Stimulated activated CD4-positive, alpha-beta T cell treated with anti-CD3 and anti-CD28 coated beads, Interleukin-1b, Interleukin-23, amount 100 ng/mL, for 24 hours (primary cell): ENCODE results near the gene SPATC1L.
"Not testable (repeated sequence)": the region's sequence is repeated elsewhere in the genome, so short reads cannot be mapped to it uniquely, and the experiment has no call there.

Experiments
- DNase-seq, 4 experiments: peaks; one replicate each; pipeline ENCODE4 v3.0.0-alpha.2; 2020; ENCODE audit warnings: low read depth in 4 of 4, low spot score in 1 of 4

SPATC1L gene

DNA sequence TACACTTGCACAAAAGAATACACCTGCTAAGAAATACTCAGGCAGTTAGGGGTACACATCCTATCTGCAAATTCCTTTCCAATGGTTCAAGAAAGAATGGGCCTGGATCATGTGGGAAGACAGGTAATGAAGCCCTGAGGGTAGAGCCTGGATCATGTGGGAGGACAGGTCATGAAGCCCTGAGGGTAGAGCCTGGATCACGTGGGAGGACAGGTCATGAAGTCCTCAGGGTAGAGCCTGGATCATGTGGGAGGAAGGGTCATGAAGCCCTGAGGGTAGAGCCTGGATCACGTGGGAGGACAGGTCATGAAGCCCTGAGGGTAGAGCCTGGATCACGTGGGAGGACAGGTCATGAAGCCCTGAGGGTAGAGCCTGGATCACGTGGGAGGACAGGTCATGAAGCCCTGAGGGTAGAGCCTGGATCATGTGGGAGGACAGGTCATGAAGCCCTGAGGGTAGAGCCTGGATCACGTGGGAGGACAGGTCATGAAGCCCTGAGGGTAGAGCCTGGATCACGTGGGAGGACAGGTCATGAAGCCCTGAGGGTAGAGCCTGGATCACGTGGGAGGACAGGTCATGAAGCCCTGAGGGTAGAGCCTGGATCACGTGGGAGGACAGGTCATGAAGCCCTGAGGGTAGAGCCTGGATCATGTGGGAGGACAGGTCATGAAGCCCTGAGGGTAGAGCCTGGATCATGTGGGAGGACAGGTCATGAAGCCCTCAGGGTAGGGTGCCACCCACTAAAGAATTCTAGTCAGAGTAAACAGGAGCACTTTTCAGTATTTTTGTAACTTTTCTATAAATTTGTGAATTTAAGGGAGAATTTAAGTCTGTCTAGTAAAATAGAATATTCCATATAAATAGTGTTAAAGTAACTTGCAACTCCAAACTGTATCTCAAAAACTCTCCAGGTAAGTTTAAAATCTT lies 16.9 kb upstream of the SPATC1L start:
- not testable (repeated sequence) for DNase-seq

- no peak for DNase-seq
Measured at GRCh38 chr21:46199436-46200373, 15.4 kb upstream of the SPATC1L start.

DNA sequence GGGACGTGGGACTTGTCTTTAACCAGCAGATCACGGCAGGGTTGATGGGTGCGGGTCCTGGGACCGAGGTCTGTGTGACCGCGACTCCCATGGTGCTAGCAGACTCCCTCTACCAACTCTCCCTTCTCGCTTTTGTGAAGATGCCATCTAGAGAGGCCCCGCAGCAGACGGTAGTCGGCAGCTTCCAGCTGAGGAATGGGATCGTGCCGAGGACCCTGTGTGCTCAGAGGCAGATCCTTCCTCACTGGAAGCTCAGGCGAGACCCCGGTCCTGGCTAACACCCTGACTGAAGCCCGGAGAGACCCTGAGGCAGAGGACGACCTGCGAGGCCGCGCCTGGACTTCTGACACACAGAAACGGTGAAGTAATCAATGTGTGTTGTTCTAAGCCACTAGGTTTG lies 12.5 kb upstream of the SPATC1L start:
- no peak for DNase-seq

GRCh38 chr21:46195595-46196195 lies 11.4 kb upstream of the SPATC1L start:
- no peak for DNase-seq

GRCh38 chr21:46194374-46195334 lies 10.4 kb upstream of the SPATC1L start:
- DNase-seq = no peak

GRCh38 chr21:46193829-46194373 lies 9.6 kb upstream of the SPATC1L start:
- no peak for DNase-seq

DNA sequence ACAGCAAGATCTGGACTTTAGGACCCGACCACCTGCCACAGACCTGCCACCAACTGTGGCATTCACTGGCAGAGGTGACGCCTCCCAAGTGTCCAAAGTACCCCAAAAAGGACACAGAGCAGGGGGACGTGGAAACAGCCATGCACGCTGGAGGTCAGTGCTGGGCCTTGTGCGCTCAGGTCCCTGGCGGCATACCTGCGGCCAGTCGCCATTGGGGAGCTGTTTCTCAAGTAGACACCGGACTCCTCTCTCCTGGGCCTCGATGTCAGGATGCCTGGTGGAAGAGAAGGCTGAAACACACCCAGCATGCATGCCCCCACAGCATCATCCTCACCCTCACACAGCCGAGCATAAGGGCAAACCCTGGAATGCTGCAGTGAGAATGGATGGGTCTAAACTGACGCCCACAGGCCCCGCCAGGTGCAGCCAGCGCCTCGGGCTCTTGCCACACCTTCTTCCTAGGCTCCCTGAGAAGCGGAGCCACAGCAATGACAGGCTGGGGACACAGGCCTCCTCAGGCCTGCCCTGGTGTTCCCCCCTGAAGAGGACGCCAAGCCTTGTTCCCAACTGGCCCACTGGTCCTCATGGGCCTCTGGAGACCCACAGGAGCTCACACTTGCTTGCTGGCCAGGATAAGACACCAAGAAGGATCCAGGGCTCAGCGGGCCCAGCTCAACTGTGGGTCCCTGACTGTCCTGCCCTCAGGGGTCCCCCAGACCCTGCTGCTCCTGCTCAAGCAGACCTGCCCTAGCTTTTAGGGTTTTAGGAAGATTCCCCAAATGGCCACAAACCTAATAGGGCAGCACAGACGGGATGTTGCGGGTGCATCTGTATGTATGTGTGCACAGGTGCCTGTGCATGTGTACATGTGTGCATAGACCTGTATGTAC lies 7.7 kb upstream of the SPATC1L start:
- DNase-seq = no peak

DNA sequence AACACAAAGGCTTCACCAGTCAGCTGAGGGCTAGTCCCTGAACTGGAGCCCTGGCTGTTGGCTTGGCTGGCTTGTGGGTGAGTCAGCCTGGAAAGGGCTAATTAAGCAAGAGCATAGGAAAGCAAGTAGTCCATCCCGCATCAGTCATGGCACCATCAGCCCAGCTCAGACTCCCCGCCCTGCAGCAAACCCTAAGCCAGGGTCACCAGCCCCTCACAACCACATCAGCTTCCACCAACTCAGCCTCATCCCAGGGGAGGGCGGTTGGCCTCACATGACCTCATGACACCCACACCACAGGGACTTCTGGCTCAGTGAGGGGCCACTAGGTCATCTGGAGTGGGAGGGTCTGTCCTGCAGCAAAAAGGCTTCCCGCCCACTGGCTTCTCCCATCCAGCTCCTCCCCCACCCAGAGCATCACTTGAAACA lies 7.0 kb upstream of the SPATC1L start:
- no peak for DNase-seq

DNA sequence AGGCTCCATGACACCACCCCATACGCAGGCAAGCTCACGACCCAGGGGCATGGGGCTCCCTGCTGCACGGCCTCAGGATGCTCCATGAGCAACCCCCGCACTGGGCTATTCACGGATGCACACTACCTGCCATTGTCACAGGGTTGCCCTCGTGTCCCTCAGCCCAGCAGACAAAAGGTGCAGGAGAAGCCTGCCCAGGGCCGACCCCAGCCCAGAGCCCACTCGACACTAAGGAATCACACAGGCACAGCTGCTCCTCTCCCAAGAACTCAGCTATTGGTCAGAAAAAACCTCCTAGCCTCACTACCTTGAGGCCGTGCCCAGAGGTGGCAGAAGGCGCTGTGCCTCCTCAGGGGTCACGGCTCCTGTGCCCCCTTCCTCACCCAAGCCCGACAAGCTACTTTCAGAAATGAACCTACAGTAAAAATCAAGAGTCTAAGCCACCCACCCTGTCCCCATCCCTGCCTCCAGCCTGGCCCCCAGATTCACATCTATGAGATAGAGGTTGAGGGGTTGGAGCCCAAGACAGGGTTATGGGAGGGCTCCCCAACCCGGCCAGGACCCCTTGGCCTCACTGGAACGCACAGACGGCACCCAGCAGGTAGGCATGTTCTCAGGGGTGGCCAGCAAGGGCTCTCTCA lies 6.4 kb upstream of the SPATC1L start:
- no peak for DNase-seq

- no peak for DNase-seq
Measured at GRCh38 chr21:46189959-46190490, 5.8 kb upstream of the SPATC1L start.

DNA sequence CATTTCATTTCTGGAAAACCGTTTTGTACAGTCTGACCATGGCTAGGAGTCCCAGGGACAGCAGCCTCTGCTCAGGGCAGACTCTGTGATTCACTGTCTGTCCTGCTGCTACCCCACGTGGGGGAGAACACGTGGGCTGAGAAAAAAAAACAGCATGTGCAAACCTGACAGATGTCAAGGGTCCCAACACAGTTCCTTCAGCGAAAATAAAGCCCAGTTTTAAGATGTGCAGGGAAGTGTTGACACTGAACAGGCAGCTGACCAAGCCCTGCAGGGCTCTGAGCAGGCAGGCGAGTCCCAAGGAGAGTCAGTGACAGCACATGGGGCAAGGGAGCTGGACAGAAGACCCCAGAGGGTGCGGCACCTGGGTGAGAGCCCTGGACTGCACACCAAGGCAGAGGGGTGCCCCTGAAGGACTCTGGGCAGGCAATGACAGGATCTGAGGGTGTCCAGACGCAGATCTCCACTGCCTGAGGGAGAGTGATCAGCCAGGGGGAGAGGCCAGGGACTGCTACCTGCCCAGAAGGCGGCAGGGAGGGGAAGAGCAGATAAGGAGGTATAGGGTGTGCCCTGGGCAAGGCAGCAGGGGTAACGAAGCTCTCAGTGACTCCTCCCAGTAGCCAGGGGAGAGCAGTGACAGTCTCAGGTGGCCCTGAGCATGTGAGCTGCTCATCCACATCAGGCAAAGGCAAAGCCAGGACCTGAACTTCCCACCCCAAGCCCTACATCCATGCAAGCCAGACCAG lies 5.1 kb upstream of the SPATC1L start:
- DNase-seq = no peak

DNA sequence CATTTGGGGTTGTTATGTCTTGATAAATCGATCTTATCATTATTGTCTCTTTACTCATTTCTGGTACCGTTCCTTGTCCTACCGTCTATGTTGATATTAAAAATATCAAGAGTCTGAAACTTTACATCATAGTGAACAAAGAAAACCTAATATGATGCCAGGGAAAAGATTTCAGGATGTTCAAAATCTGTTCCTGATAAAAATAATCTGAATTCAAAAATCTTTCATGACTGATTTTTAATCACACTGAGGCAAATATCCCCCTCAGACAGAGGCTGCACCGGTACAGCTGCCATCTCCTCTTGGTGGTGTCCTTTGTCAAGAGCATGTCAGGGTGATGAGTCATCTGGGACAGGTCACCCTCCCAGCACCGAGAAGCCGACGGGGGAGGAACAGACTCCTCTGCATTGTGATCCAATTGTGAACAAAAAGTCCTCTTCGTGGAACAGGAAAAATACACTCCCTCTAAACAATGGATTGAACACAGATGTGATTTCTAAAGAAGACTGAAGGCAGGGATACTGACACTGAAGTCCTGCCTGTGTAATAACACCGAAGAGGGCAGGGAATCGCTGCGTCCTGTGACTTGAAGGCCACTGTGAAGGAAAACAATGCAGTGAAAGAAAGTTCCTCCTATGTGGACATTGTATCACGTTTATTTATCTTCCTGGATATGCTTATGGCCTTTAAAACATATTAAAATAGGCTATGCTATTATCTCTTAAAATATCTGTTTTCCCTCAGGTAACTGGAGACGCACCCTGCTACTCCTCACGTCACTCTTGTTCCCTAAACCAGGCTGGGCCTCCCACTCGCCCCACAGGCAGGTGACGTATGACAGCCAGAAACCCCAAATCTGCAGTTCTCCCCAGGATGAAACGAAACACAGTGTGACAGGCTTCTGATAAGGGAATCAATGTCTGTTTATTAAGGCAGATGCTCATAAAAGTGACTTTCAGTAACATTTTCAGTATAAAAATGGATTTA lies 4.3 kb upstream of the SPATC1L start:
- DNase-seq = no peak

DNA sequence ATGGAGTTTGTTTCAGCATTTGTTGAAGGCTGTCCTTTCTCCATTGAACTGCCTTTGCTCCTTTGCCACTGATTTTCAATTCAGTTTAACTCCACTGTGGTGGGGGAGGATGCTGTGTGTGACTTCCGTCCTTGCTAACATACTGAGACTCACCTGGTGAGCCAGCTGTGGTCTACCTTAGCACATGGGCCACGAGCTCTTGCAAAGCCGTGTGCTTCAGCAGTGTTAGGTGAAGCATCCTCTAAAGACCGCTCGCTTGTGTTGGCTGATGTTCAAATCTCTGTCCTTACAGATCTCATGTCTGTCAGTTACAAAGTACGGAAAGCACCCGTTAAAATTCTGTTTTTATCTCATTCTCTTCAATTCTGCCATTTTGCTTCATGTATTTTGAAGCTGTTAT lies 3.6 kb upstream of the SPATC1L start:
- DNase-seq = no peak

GRCh38 chr21:46187261-46187660 lies 3.0 kb upstream of the SPATC1L start:
- DNase-seq = no peak

DNA sequence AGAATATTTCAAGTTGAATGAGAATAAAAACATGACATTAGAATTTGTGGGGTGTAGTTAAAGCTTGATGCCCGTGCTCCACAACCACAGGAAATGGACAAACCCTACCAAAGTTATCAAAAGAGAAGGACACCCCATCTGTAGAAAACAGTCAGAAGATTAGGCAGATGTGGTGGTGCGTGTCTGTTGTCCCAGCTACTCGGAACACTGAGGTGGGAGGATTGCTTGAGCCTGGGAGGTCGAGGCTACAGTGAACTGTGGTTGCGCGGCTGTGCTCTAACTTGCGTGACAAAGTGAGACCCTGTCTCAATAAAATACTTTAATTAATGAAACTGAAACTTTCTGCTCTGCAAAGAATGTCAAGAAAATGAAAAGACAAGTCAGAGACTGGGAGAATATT lies 1.5 kb upstream of the SPATC1L start:
- no peak for DNase-seq
